ENCODE results near the gene FARSB. TPM values are rescaled to one million over a fixed set of nuclear protein-coding genes. Genes with fewer than 3 reads are reported as not detected.

Gene FARSB
- polyA plus RNA-seq, 4 donors: 24.7 to 32.7 (median 26.1) TPM

DNA sequence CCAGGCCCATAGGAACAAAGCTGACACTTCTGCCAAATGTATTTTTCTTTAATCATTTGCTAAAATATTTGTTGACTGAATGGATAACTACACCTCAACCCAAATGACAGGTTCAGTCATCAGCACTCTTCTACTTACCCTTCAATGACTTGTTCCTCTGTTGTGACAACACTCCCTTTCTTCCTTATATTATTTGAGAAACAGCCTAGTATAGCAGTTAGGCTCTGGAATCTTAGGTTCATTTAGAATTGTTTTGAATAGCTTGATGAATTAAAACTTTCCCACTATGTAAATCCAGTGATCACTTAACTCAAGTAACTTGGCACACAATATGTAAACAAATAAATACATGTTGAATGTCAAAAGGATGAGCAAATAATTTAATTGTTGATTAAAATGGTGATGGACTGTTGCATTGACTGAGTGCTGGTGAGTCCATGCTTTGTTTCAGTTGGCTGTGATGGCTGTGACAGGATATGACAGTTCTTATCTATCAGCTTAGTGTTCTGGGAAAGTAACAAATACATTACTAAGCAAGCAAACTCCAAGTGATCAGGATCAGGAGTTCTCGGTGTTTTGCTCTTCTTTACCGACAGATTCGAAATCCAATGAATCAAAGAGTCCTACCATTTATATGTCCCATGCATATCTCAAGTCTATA lies 12.7 kb upstream of the FARSB start:
- DNase-seq (ENCODE audit: low read depth in 4 of 4, low spot score in 3 of 4): no peak

DNA sequence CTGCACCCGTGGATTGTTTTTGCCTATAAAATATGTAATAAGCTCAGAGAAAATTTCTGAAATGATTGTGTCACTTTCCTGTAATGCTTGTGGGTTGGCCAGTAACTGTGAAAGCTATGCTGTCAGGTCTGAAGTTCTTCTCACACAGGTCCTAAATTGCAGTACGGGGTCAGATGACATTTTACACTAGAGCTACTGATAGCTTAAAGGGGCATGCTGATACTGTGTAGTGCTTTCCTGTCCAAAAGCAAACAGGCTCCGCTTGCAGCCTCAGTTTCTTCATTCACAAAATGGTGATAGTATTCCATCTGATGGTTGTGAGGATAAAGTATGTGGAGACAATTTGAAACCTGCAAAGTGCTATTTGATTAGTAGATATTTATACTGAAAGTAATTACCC lies 7.6 kb upstream of the FARSB start:
- no peak for DNase-seq (ENCODE audit: low read depth in 4 of 4, low spot score in 3 of 4)

DNA sequence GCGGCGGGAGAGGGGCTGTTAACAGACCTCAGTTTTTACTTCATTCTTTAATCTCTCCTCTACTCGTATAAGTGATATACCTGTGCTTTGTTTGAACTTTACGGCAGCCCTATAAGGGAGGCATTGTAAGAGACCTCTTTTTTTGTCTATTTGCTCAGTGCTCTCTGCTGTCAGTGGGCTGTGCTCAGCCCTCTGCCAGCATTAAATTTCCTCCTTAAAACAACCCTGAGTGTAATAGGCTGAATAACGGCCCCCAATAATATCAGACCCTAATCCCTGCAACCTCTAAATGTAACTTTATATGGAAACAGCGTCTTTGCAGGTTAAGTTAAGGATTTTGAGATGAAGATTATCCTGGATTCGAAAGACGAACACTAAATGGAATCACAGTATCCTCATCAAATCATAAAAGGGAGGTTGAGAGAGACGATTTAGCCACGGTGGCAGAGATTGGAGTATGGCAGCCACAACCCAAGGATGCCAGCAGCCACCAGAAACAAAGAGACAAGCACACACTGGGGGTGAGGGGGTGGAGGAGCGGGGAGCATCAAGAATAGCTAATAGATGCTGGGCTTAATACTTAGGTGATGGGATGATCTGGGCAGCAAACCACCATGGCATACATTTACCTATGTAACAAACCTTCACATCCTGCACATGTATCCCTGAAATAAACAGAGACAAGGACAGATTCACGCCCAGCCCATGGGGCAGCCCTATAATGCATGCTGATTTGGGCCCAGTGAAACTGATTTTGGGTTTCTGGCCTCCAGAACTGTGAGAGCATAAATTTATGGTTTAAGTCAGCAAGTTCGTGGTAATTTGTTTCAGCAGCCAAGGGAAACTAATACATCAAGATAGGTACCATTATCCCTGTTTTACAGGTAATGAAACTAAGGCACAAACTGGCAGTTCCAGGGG lies 894 bp upstream of the FARSB start:
- no peak for DNase-seq (ENCODE audit: low read depth in 4 of 4, low spot score in 3 of 4)

GRCh38 chr2:222653280-222653679 lies 2.6 kb downstream of the FARSB start:
- DNase-seq (ENCODE audit: low read depth in 4 of 4, low spot score in 3 of 4): no peak

DNA sequence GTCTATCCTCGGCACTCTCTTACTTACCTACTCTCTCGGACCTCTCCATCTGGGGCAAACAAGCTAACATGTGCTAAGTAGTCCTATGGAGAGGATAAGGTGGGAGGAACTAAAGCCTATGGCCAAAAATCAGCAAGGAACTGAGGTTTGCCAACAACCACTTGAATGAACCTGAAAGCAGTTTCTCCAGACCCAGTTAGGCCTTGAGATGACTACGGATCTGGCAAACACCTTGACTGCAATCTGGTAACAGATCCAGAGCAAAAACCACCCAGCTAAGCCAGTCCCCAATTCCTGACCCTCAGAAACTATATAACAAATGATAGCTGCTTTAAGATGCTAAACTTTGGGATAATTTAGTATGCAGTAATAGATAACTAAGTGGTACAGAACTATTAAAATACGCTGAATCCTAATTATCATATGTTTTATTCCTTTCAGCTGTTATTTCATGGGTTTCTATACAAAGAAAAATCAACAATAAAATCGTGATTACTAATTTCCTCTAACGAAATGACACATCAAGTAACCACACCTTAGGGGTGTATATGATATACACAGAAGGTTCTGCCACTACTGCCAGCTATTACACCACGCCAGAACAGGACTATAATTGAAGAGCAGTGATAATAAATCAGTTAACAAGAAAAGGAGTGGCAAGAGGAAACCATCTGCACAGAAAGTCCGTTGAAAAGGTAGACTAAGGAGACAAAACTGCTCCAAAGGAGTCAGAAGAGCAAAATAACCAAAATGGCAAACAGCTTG lies 3.2 kb downstream of the FARSB start:
- no peak for DNase-seq (ENCODE audit: low read depth in 4 of 4, low spot score in 3 of 4)

- DNase-seq (ENCODE audit: low read depth in 4 of 4, low spot score in 3 of 4): no peak
Observed at GRCh38 chr2:222651718-222652418, 4.0 kb downstream of the FARSB start.

DNA sequence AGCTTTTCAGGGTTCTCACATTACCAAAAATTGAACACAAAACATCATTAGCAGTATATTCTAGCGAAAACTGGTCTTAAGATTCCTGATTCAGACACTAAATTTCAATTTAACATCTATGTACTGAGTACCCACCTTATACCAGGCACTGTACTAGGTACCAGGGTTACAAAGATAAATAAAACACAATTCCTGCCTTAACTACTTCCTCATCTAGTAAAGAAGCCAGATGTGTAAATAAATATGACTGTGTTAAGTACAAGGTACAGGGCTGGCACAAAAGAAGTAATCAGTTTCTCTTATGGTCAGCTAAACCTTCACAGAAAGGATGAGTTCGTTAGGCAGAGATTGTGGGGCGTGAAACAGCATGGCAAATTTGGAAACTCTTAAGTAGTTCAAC lies 6.1 kb downstream of the FARSB start:
- no peak for DNase-seq (ENCODE audit: low read depth in 4 of 4, low spot score in 3 of 4)

DNA sequence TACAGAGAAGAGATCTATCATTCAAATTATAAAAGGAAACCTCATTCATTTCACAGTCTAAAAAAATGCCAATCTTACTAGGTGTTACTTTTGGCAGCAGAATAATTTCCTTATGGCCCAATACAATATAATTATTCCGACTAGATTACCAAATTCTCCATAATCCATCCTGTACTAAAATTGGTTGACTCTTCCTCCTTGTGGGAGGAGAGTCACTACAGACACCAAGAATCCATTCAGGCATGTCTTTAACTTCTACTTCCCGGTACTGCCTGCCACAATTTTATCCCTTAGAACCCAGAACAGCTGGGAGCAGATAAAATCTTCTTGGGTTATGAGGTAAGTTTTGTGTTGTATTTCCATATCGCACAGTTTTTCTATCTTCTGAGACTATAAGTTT lies 9.9 kb downstream of the FARSB start:
- no peak for DNase-seq (ENCODE audit: low read depth in 4 of 4, low spot score in 3 of 4)

GRCh38 chr2:222643134-222643533 lies 12.8 kb downstream of the FARSB start:
- no peak for DNase-seq (ENCODE audit: low read depth in 4 of 4, low spot score in 3 of 4)

- no peak for DNase-seq (ENCODE audit: low read depth in 4 of 4, low spot score in 3 of 4)
Observed at GRCh38 chr2:222641336-222641735, 14.6 kb downstream of the FARSB start.

- no peak for DNase-seq (ENCODE audit: low read depth in 4 of 4, low spot score in 3 of 4)
Observed at GRCh38 chr2:222637067-222637466, 18.8 kb downstream of the FARSB start.

DNA sequence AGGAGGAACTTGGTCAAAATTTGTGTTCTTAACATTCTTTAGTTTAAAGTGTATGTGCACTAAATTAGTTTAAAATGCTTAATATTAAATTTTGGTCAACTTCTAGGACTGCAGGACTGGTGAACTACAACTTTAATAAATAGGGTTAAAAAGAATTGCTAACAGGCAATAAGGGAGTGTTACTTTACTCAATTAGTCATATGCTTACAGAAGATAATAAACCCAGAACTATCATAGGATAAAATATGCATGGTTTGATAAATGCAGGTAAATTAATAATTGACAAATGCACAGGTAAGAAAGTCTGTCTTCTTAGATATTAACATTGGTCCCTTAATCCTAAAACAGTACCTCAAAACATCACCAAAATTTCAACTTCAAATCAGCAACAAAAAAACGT lies 20.6 kb downstream of the FARSB start:
- no peak for DNase-seq (ENCODE audit: low read depth in 4 of 4, low spot score in 3 of 4)

- DNase-seq (ENCODE audit: low read depth in 4 of 4, low spot score in 3 of 4): no peak
Observed at GRCh38 chr2:222627764-222628163, 28.1 kb downstream of the FARSB start.

GRCh38 chr2:222623756-222624309 lies 32.1 kb downstream of the FARSB start:
- no peak for DNase-seq (ENCODE audit: low read depth in 4 of 4, low spot score in 3 of 4)

- DNase-seq (ENCODE audit: low read depth in 4 of 4, low spot score in 3 of 4): no peak
Observed at GRCh38 chr2:222622910-222623309, 33.0 kb downstream of the FARSB start.

GRCh38 chr2:222621893-222622292 lies 34.0 kb downstream of the FARSB start:
- DNase-seq (ENCODE audit: low read depth in 4 of 4, low spot score in 3 of 4): no peak

DNA sequence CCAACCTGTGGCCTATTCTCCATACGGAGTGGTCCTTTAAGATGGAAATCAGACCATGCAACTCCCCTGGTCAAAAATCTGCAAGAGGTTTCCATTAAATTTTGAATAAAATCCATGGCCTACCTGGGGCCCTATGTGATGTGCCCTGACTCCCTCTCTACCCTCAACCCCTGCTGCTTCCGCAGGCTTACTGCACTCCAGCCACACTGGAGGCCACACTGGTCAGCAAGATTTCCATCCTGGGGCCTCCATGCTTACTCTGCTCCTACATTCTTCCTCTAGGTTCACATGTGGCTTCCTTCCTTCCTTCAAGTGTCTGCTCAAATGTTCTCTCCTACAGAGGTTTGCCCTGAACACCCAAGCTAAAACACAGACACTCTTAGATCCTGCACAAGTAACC lies 40.6 kb downstream of the FARSB start:
- no peak for DNase-seq (ENCODE audit: low read depth in 4 of 4, low spot score in 3 of 4)

DNA sequence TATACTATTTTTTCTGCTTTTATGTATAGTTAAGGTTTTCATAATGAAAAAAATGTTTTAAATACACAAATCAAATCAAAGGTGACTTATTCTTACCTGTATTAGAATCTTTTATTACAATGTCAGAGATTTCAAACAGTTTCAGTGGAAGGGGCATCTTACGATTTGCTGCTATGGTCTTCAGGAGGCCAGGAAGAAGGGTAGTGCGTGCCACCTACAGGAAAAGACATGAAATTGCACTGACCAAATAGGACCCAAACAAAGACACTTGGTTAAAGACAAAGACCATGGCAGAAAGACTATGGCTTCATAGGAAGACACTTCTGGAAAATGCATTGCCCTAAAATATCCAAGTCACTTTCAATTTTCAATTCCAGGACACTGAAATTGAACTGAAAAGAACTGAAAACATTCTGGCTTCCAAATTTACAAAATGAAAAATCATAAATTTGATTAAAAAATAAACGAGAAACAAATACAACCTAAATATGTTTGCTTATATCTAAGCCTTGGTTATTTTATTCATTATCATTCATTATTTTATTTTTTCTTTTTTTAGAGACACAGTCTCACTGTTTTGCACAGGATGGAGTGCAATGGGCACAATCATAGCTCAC lies 42.1 kb downstream of the FARSB start:
- peak in 3 of 4 donors; percentile 6 to 33 (median 20) for DNase-seq (ENCODE audit: low read depth in 4 of 4, low spot score in 3 of 4)

DNA sequence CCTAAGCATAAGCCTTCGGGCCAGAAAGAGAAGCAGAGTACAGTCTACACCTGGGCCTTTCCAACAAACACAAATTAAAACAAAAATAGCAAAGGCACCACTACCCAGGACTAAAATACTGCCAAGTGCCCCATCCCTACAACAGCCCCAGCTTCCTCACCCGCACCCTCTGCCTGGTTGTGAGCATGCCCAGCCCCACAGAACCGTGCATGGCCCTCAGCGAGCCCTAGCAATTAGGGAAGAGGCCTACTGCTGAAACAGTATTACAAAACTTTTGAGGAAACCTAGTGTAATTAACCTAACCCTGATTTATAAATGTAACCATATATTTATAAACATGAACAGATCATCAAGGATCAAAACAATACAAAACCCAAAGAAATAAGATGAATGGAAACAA lies 44.2 kb downstream of the FARSB start:
- DNase-seq (ENCODE audit: low read depth in 4 of 4, low spot score in 3 of 4): no peak

- DNase-seq (ENCODE audit: low read depth in 4 of 4, low spot score in 3 of 4): no peak
Observed at GRCh38 chr2:222610746-222611145, 45.1 kb downstream of the FARSB start.

All from left renal pelvis (tissue), 4 donors.